ENCODE results near the gene RASSF10.

RASSF10 gene

DNA sequence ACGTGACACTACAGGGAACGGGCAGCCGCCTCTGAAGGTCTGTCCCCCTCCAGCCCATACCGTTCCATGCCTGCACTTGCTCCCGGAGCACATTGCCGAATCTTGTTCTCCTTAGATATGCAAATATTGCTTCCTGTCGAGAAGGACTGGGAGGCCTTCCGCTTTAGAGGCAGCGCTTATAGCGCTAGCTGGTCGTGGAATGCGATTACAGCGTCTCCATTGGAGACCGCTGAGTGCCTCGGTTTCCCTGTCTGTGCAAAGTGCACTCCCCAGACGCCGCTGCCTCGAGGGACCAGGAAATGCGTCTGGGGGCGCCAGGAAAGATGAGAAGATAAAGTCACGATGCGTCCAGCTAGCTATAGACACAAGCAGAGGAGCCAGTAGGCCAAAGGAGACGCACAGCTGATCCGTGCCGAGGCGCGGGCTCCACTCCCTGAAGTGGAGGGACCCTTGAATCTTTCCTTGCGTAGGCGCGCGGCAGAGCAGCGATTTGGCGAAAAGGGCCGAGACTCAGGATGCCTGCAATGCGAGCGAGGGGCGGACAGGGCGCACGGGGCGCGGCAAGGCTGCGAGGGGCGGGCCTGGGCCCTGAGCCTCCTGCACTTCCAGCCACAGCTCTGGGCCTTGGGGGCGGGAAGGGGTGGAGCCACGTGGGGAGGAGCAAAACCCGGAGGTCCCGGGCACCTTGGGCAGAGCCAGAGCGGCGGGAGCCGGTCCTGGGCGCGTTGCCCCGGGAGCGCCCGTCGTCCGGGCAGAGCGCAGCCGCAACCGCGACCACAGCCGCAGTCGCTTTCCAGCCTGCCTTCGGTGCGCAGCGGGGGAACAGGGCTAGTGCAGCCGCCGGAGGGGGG, at the start of gene RASSF10:
RASSF10 (plus strand) TSS at position 692 of the 851 bp plus-strand sequence. CDS start 261 bp downstream, outside the sequence.
- no peaks in the 10 kb centered on the region for H3K4me1 ChIP-seq (ENCODE audit: insufficient read depth, low read length)
- H3K36me3 ChIP-seq (ENCODE audit: insufficient read depth, low read length): no peaks in the 10 kb centered on the region
- peak within 1 kb of the TSS in 1 of 2 donors; percentile 12 for H3K4me3 ChIP-seq (ENCODE audit: low read depth in 1 of 2, low read length in 2 of 2)
- no peak within 1 kb of the TSS for H3K27ac ChIP-seq (ENCODE audit: low read depth, low read length)
- peaks cover 33 to 63% of the 10 kb centered on the region in 2 donors for H3K27me3 ChIP-seq (ENCODE audit: control insufficient read depth in 1 of 2, insufficient read depth in 2 of 2, low read length in 2 of 2)
- H3K9ac ChIP-seq (ENCODE audit: low read length): no peak within 1 kb of the TSS
- no peaks in the 10 kb centered on the region for H3K9me3 ChIP-seq (ENCODE audit: low read length)

DNA sequence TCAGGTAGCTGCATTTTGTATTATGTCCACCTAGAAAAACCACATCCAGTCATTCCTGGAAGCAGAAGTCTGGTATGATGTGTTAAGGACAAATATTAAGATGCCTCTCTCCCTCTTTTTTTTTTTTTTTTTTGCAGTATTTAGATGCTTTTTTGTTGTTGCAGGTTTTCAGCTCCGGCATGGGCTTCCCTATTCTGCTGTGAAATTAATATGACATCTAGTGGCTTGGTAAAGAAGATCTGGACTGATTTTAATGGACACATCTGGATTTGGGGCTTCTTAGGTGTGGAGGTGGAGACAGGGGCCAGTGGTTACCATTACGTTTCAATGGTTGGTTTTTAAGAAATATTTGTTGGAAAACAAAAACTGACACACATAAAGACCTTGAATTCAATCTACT, 47.5 kb upstream of the RASSF10 start:
- H3K36me3 ChIP-seq (ENCODE audit: insufficient read depth, low read length): no peaks in the 10 kb centered on the region
- no peak overlapping the region for H3K9ac ChIP-seq (ENCODE audit: low read length)
- H3K4me3 ChIP-seq (ENCODE audit: low read depth in 1 of 2, low read length in 2 of 2): no peak overlapping the region
- H3K9me3 ChIP-seq (ENCODE audit: low read length): no peaks in the 10 kb centered on the region
- H3K4me1 ChIP-seq (ENCODE audit: insufficient read depth, low read length): peaks cover 4% of the 10 kb centered on the region
- H3K27me3 ChIP-seq (ENCODE audit: control insufficient read depth in 1 of 2, insufficient read depth in 2 of 2, low read length in 2 of 2): no peaks in the 10 kb centered on the region
- no peak overlapping the region for H3K27ac ChIP-seq (ENCODE audit: low read depth, low read length)

DNA sequence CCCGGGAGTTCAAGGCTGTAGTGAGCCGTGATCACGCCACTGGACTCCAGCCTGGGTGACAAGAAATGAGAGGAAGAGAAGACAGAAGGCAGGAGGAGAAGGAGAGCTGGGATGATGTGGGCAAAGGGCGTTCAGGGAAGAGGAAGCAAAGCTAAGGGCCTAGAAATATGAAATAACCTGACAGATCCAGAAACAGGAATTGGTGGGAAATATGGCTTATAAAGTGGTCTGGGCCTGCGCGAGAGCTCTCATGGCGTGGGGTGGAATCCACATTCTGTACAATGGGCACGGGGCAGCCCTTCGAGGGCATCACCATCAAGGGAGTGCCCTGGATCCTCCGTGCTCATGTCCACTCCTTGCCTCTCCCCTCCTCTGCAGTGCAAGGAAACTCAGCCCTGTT, 46.8 kb upstream of the RASSF10 start:
- no peak overlapping the region for H3K9ac ChIP-seq (ENCODE audit: low read length)
- peaks cover 4% of the 10 kb centered on the region for H3K4me1 ChIP-seq (ENCODE audit: insufficient read depth, low read length)
- no peaks in the 10 kb centered on the region for H3K9me3 ChIP-seq (ENCODE audit: low read length)
- no peaks in the 10 kb centered on the region for H3K36me3 ChIP-seq (ENCODE audit: insufficient read depth, low read length)
- no peaks in the 10 kb centered on the region for H3K27me3 ChIP-seq (ENCODE audit: control insufficient read depth in 1 of 2, insufficient read depth in 2 of 2, low read length in 2 of 2)
- no peak overlapping the region for H3K4me3 ChIP-seq (ENCODE audit: low read depth in 1 of 2, low read length in 2 of 2)
- H3K27ac ChIP-seq (ENCODE audit: low read depth, low read length): no peak overlapping the region

DNA sequence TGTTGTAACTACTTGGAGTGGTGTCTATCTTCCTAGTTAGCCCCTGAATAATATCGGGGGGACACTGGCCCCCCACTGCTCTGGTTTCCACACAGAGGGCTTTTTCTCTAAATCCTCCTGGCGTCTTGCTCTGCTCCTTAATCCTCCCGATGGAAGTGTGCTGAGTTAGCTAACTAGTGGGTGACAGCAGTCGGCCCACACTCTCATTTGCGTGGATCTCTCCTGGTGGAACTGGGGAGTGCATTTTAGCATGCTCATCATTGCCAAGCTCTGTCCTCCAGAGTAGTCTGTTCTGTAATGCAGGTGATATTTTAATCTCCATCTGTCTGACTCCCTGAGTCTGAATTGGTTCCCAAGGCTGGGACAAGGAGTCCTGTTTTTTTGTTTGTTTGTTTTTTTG, 46.1 kb upstream of the RASSF10 start:
- no peaks in the 10 kb centered on the region for H3K9me3 ChIP-seq (ENCODE audit: low read length)
- no peak overlapping the region for H3K4me3 ChIP-seq (ENCODE audit: low read depth in 1 of 2, low read length in 2 of 2)
- no peak overlapping the region for H3K27ac ChIP-seq (ENCODE audit: low read depth, low read length)
- no peaks in the 10 kb centered on the region for H3K36me3 ChIP-seq (ENCODE audit: insufficient read depth, low read length)
- peaks cover 4% of the 10 kb centered on the region for H3K4me1 ChIP-seq (ENCODE audit: insufficient read depth, low read length)
- no peak overlapping the region for H3K9ac ChIP-seq (ENCODE audit: low read length)
- H3K27me3 ChIP-seq (ENCODE audit: control insufficient read depth in 1 of 2, insufficient read depth in 2 of 2, low read length in 2 of 2): no peaks in the 10 kb centered on the region

DNA sequence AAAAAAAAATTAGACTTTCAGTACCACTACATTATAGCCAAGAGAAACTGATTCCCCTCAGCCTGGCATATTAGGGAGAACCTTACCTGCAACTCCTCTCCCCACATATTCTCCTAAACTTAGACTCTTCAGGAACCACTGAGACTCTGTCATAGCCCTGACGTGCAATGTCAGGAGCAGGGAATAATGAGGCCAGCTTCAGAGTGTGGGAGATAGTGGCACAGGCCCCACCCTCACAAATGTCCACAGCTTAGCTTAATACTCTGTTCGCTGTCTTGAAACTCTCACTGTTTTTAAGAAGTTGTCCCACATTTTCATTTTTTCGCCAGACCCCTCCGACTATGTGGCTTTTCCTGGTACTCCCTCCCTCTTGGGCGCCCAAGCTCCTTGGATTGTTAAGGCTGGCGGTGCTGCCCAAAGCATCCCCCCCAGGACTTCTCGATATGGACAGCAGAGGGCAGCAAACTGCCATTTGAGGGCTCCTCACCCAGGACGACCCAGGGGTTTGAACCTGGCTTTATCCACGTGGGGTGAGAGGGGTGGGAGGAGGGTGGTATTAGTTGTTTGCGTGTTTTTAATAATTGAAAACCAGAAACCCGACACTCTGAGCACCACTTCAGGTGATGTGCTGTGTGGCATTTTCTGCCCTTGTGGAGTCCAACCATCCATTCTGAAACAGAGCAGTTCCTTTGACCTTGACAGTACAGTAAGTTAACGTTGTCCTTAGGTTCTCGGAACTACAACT, 45.2 kb upstream of the RASSF10 start:
- Histone ChIP-seq H3K4me3 (ENCODE audit: low read depth in 1 of 2, low read length in 2 of 2) (no peak overlapping the region), H3K9me3 (ENCODE audit: low read length) (no peaks in the 10 kb centered on the region), H3K9ac (ENCODE audit: low read length) (no peak overlapping the region)

DNA sequence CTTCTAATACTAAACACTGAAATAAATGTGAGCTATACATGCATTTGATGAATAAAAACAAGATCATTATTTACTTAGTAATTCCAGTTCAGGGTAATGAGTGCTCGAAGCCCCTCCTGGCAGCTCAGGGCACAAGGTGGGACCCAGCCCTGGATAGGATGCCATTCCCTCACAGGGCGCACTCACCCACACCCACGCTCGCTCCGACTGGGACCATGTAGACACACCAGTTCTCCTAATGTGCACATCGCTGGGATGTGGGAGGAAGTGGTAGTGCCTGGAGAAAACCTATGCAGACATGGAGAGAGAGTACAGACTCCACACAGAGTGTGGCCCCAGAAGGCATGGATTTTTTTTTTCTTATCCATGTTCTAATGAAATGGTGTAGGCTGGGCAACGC, 44.5 kb upstream of the RASSF10 start:
- Histone ChIP-seq H3K4me1 (ENCODE audit: insufficient read depth, low read length) (peaks cover 4% of the 10 kb centered on the region), H3K9me3 (ENCODE audit: low read length) (no peaks in the 10 kb centered on the region), H3K4me3 (ENCODE audit: low read depth in 1 of 2, low read length in 2 of 2) (no peak overlapping the region), H3K27ac (ENCODE audit: low read depth, low read length) (no peak overlapping the region), H3K36me3 (ENCODE audit: insufficient read depth, low read length) (no peaks in the 10 kb centered on the region), H3K27me3 (ENCODE audit: control insufficient read depth in 1 of 2, insufficient read depth in 2 of 2, low read length in 2 of 2) (no peaks in the 10 kb centered on the region), H3K9ac (ENCODE audit: low read length) (no peak overlapping the region)

More for the DNA sequence above, 45.2 kb upstream of the RASSF10 start:
- Histone ChIP-seq H3K27ac (ENCODE audit: low read depth, low read length) (no peak overlapping the region), H3K27me3 (ENCODE audit: control insufficient read depth in 1 of 2, insufficient read depth in 2 of 2, low read length in 2 of 2) (no peaks in the 10 kb centered on the region), H3K4me1 (ENCODE audit: insufficient read depth, low read length) (peaks cover 4% of the 10 kb centered on the region), H3K36me3 (ENCODE audit: insufficient read depth, low read length) (no peaks in the 10 kb centered on the region)

DNA sequence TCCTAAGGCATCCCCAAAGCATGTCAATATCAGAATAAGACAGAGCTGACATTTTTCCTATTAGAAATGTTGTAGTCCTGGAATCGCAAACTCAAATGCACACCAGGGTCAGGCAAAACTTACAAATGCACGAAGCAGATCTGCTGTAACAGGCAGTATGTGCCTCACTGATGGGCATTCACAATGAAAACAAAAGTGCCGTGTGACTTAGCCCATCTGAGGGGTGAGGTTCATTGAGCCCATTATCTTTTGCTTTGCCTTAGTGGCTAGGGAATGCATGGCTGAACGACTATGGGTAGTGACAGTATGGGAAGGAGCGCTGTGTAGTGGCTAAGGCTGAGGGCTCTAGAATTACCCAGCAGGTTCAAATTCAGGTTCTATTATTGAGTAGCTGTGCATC, 43.1 kb upstream of the RASSF10 start:
- no peaks in the 10 kb centered on the region for H3K27me3 ChIP-seq (ENCODE audit: control insufficient read depth in 1 of 2, insufficient read depth in 2 of 2, low read length in 2 of 2)
- H3K9me3 ChIP-seq (ENCODE audit: low read length): no peaks in the 10 kb centered on the region
- no peak overlapping the region for H3K4me3 ChIP-seq (ENCODE audit: low read depth in 1 of 2, low read length in 2 of 2)
- H3K4me1 ChIP-seq (ENCODE audit: insufficient read depth, low read length): peaks cover 4% of the 10 kb centered on the region
- no peak overlapping the region for H3K9ac ChIP-seq (ENCODE audit: low read length)
- no peaks in the 10 kb centered on the region for H3K36me3 ChIP-seq (ENCODE audit: insufficient read depth, low read length)
- H3K27ac ChIP-seq (ENCODE audit: low read depth, low read length): no peak overlapping the region

DNA sequence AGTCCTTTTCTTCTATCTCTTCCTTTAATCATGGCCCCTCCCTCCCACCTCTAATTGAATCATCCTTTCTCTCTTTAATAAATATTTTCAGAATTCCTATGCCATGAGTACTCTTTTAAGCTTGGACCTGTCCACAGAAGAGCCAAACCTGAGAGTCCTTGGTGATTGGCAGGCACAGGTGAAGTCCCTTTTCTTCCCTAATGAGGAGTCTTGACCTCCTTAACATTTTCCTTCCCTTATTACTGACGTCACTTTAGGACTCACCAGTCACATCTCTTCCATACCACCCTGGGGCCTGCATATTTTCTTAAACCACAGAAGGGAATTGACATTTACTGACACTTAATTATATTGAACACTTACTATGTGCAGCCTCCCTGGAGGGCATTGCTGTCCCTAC, 41.0 kb upstream of the RASSF10 start:
- Histone ChIP-seq H3K36me3 (ENCODE audit: insufficient read depth, low read length) (no peaks in the 10 kb centered on the region), H3K9ac (ENCODE audit: low read length) (no peak overlapping the region), H3K9me3 (ENCODE audit: low read length) (no peaks in the 10 kb centered on the region), H3K27ac (ENCODE audit: low read depth, low read length) (no peak overlapping the region), H3K4me3 (ENCODE audit: low read depth in 1 of 2, low read length in 2 of 2) (no peak overlapping the region), H3K4me1 (ENCODE audit: insufficient read depth, low read length) (peaks cover 4% of the 10 kb centered on the region), H3K27me3 (ENCODE audit: control insufficient read depth in 1 of 2, insufficient read depth in 2 of 2, low read length in 2 of 2) (no peaks in the 10 kb centered on the region)

DNA sequence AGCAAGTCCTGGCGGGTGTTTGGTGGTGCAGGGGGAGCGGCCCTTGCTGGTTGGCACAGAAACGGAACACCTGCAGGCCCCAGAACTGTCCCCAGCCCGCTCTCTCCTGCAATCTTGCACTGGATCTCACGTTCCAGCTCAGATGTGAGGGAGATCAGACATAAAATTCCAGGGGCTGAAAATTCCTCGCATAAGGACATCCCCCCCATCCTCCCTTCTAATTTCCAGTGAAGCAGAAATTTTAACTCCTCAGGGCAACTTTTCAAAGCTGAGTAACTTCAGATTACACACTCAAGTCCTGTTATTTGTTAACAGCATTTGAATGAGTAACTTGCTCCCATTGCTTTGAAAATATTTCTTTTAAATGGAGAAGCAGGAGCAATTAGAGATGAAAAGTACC, 40.3 kb upstream of the RASSF10 start:
- Histone ChIP-seq H3K27ac (ENCODE audit: low read depth, low read length) (no peak overlapping the region), H3K9ac (ENCODE audit: low read length) (no peak overlapping the region), H3K4me3 (ENCODE audit: low read depth in 1 of 2, low read length in 2 of 2) (no peak overlapping the region), H3K36me3 (ENCODE audit: insufficient read depth, low read length) (no peaks in the 10 kb centered on the region), H3K4me1 (ENCODE audit: insufficient read depth, low read length) (peaks cover 11% of the 10 kb centered on the region), H3K27me3 (ENCODE audit: control insufficient read depth in 1 of 2, insufficient read depth in 2 of 2, low read length in 2 of 2) (no peaks in the 10 kb centered on the region), H3K9me3 (ENCODE audit: low read length) (no peaks in the 10 kb centered on the region)

DNA sequence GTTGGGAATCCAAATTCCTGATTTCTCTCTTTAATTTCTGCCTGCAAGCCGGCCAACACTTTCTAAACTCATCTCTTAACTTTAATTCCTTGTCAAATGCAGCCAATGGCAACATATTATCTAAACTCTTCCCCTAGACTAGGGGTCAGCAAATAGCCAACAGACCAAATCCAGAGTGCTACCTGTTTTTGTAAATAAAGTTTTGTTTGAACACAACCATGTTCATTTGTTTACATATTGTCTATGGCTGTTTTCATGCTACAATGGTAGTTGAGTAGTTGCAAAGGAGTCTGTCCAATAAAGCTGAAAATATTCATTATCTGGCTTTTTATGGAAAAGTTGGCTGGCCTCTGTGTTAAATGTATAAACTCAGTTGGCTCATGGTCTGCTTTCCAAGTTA, 37.2 kb upstream of the RASSF10 start:
- no peak overlapping the region for H3K27ac ChIP-seq (ENCODE audit: low read depth, low read length)
- H3K9me3 ChIP-seq (ENCODE audit: low read length): no peaks in the 10 kb centered on the region
- peaks cover 10% of the 10 kb centered on the region for H3K4me1 ChIP-seq (ENCODE audit: insufficient read depth, low read length)
- H3K4me3 ChIP-seq (ENCODE audit: low read depth in 1 of 2, low read length in 2 of 2): no peak overlapping the region
- H3K27me3 ChIP-seq (ENCODE audit: control insufficient read depth in 1 of 2, insufficient read depth in 2 of 2, low read length in 2 of 2): no peaks in the 10 kb centered on the region
- H3K36me3 ChIP-seq (ENCODE audit: insufficient read depth, low read length): no peaks in the 10 kb centered on the region
- no peak overlapping the region for H3K9ac ChIP-seq (ENCODE audit: low read length)

DNA sequence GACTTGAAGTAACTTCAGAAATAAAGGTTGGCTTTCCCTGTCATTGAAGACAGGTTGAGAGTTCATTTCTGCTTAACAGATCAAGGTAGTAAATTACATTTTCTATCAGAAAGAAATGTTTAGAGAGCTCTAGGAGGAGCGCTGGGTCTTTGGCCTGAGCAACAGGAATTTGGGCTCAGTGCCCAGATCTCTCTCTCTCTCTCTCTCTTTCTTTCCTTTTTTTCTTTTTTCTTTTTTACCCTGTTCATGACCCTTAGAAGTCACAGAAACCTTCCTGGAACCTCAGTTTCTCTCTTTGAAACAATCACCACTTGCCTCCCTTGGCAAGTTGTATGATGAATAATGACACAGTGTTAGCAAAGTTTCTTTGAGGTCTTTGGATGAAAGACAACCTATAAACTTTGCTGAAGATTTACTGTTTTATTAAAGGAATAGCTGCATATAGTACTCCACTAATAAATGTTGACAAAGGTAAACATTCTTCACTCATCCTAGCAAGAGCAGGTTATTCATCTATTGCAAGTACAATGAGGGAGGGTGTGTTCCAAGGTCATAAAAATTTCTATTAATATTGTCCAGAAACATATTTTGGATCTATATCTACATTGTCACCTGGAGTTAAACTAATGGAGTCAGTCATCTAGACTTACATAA, 35.5 kb upstream of the RASSF10 start:
- Histone ChIP-seq H3K4me3 (ENCODE audit: low read depth in 1 of 2, low read length in 2 of 2) (no peak overlapping the region), H3K9ac (ENCODE audit: low read length) (no peak overlapping the region), H3K27ac (ENCODE audit: low read depth, low read length) (no peak overlapping the region), H3K9me3 (ENCODE audit: low read length) (no peaks in the 10 kb centered on the region), H3K4me1 (ENCODE audit: insufficient read depth, low read length) (peaks cover 10% of the 10 kb centered on the region), H3K27me3 (ENCODE audit: control insufficient read depth in 1 of 2, insufficient read depth in 2 of 2, low read length in 2 of 2) (no peaks in the 10 kb centered on the region), H3K36me3 (ENCODE audit: insufficient read depth, low read length) (no peaks in the 10 kb centered on the region)

All from muscle layer of colon (tissue), 2 donors.